CD4-positive, CD25-positive, alpha-beta regulatory T cell (primary cell): ENCODE data around the gene EXOSC3. TPM values are rescaled to one million over a fixed set of nuclear protein-coding genes. Genes with fewer than 3 reads are reported as not detected.
"Not testable (repeated sequence)": the region's sequence is repeated elsewhere in the genome, so short reads cannot be mapped to it uniquely, and the experiment has no call there.

Experiments
- ATAC-seq, 2 donors: fragments of 150-1000 bp; cut with Tn5 transposase; one replicate each; pipeline ENCODE4 v1.10.0; 2021; ENCODE audit warnings: low read depth in 2 of 2, moderate number of reproducible peaks in 2 of 2, moderate library complexity in 1 of 2
- DNase-seq, 3 donors: peaks; one replicate each; pipeline versions ENCODE4 v3.0.0 to v3.0.0-alpha.2; 2012 to 2022; ENCODE audit warnings: mixed read lengths in 1 of 3
- H3K27ac ChIP-seq: one replicate; pipeline ENCODE4 v1.7.0; 2013; ENCODE audit warnings: mild to moderate bottlenecking, low read length; ENCODE audit not compliant: insufficient read depth, poor library complexity, severe bottlenecking
- H3K27me3 ChIP-seq: one replicate; pipeline ENCODE4 v1.7.0; 2013; ENCODE audit warnings: low read length; ENCODE audit not compliant: control insufficient read depth, insufficient read depth
- H3K36me3 ChIP-seq: one replicate; pipeline ENCODE4 v1.7.0; 2013; ENCODE audit warnings: mild to moderate bottlenecking, low read length, moderate library complexity; ENCODE audit not compliant: control insufficient read depth, insufficient read depth
- H3K4me1 ChIP-seq: 2 replicates; pipeline ENCODE4 v1.7.0; 2013; ENCODE audit warnings: mild to moderate bottlenecking, low read length; ENCODE audit not compliant: insufficient read depth, control insufficient read depth, poor library complexity, severe bottlenecking
- H3K4me3 ChIP-seq: one replicate; pipeline ENCODE4 v1.7.0; 2013; ENCODE audit warnings: low read depth, mild to moderate bottlenecking, low read length, moderate library complexity
- H3K9me3 ChIP-seq, 2 experiments: 1 replicate in 1 of 2; 2 replicates in 1 of 2; pipeline ENCODE4 v1.7.0; 2013; ENCODE audit warnings: low read length in 2 of 2, mild to moderate bottlenecking in 1 of 2, moderate library complexity in 1 of 2; ENCODE audit not compliant: control insufficient read depth in 2 of 2
- H3K27ac Mint-ChIP-seq, 3 donors: one replicate each; pipeline ENCODE4 v1.8.0; 2020 to 2022; ENCODE audit warnings: mild to moderate bottlenecking in 3 of 3, mixed read lengths in 3 of 3, moderate library complexity in 2 of 3
- H3K27me3 Mint-ChIP-seq: one replicate; pipeline ENCODE4 v1.8.0; 2022; ENCODE audit warnings: mild to moderate bottlenecking, mixed read lengths
- H3K36me3 Mint-ChIP-seq: one replicate; pipeline ENCODE4 v1.8.0; 2020; ENCODE audit warnings: mixed read lengths
- H3K4me1 Mint-ChIP-seq, 4 donors: one replicate each; pipeline ENCODE4 v1.8.0; 2020 to 2022; ENCODE audit warnings: mixed read lengths in 4 of 4, mild to moderate bottlenecking in 1 of 4
- H3K4me3 Mint-ChIP-seq, 4 donors: one replicate each; pipeline ENCODE4 v1.8.0; 2020 to 2022; ENCODE audit warnings: mild to moderate bottlenecking in 4 of 4, mixed read lengths in 4 of 4, moderate library complexity in 3 of 4
- H3K9me3 Mint-ChIP-seq, 7 donors: one replicate each; pipeline ENCODE4 v1.8.0; 2020 to 2022; ENCODE audit warnings: mixed read lengths in 7 of 7, mild to moderate bottlenecking in 3 of 7, moderate library complexity in 2 of 7
- polyA plus RNA-seq, 4 donors: library from polyadenylated mRNA; unstranded; fragments of 300-500 nt; fragmentation: Illumina TruSeq; gene quantifications; one replicate each; pipeline ENCODE4 v1.2.3, GENCODE V29; 2021
- total RNA-seq: library from RNA; stranded (reverse); gene quantifications from one replicate; pipeline ENCODE4 v1.2.3, GENCODE V29; 2022

The EXOSC3 gene
- total and polyA plus RNA-seq, 5 donors from 2014 or later = 28.0 to 38.5 (median 36.9) TPM

GRCh38 chr9:37752642-37753488, 32.0 kb downstream of the EXOSC3 start:
- peaks cover 15 to 44% (median 28%) of the 10 kb centered on the region in 4 donors for H3K4me1 Mint-ChIP-seq
- DNase-seq (no peak), ATAC-seq (no peak)
- Histone ChIP-seq H3K4me3 (peak overlapping the region; percentile 62), H3K36me3 (peaks cover 5% of the 10 kb centered on the region), H3K9me3 (no peaks in the 10 kb centered on the region), H3K27ac (peak overlapping the region; percentile 72), H3K4me1 (peaks cover 17% of the 10 kb centered on the region), H3K27me3 (no peaks in the 10 kb centered on the region)
- H3K9me3 Mint-ChIP-seq = peaks cover 0 to 2% (median 0%) of the 10 kb centered on the region in 7 donors
- H3K27ac Mint-ChIP-seq = peak overlapping the region; percentile 89 to 98 (median 91)
- peaks cover 8% of the 10 kb centered on the region for H3K27me3 Mint-ChIP-seq
- peaks cover 4% of the 10 kb centered on the region for H3K36me3 Mint-ChIP-seq
- peak overlapping the region; percentile 93 to 99 (median 97) for H3K4me3 Mint-ChIP-seq

- Mint-ChIP-seq H3K4me1 (peaks cover 15 to 41% (median 27%) of the 10 kb centered on the region in 4 donors), H3K27me3 (peaks cover 10% of the 10 kb centered on the region), H3K4me3 (peak overlapping the region; percentile 15 to 99 (median 96))
- not testable (repeated sequence) for H3K27ac Mint-ChIP-seq, H3K27me3 ChIP-seq, H3K27ac ChIP-seq, DNase-seq, H3K9me3 Mint-ChIP-seq, H3K4me3 ChIP-seq, H3K36me3 Mint-ChIP-seq, H3K36me3 ChIP-seq, ATAC-seq, H3K9me3 ChIP-seq
- peaks cover 17% of the 10 kb centered on the region for H3K4me1 ChIP-seq
Observed at GRCh38 chr9:37752112-37752511, 32.8 kb downstream of the EXOSC3 start.

GRCh38 chr9:37751704-37752103, 33.2 kb downstream of the EXOSC3 start:
- peaks cover 17% of the 10 kb centered on the region for H3K4me1 ChIP-seq
- H3K4me3 Mint-ChIP-seq, H3K9me3 Mint-ChIP-seq, H3K36me3 Mint-ChIP-seq, H3K27me3 ChIP-seq, H3K27ac ChIP-seq, DNase-seq, H3K36me3 ChIP-seq, ATAC-seq, H3K27ac Mint-ChIP-seq, H3K9me3 ChIP-seq, H3K4me3 ChIP-seq: not testable (repeated sequence)
- Mint-ChIP-seq H3K27me3 (peaks cover 13% of the 10 kb centered on the region), H3K4me1 (peaks cover 16 to 43% (median 28%) of the 10 kb centered on the region in 4 donors)

- Mint-ChIP-seq H3K9me3 (peaks cover 0 to 2% (median 0%) of the 10 kb centered on the region in 7 donors), H3K36me3 (peaks cover 4% of the 10 kb centered on the region), H3K27me3 (peaks cover 13% of the 10 kb centered on the region), H3K4me1 (peaks cover 16 to 39% (median 28%) of the 10 kb centered on the region in 4 donors), H3K4me3 (peak overlapping the region; percentile 12 to 86 (median 58)), H3K27ac (peak overlapping the region in 1 of 3 donors; percentile 8)
- no peak overlapping the region for H3K4me3 ChIP-seq
- H3K9me3 ChIP-seq = no peaks in the 10 kb centered on the region
- no peaks in the 10 kb centered on the region for H3K36me3 ChIP-seq
- no peaks in the 10 kb centered on the region for H3K27me3 ChIP-seq
- peaks cover 17% of the 10 kb centered on the region for H3K4me1 ChIP-seq
- H3K27ac ChIP-seq = no peak overlapping the region
- DNase-seq = no peak
- no peak for ATAC-seq
Observed at GRCh38 chr9:37751186-37751585, 33.7 kb downstream of the EXOSC3 start.

DNA sequence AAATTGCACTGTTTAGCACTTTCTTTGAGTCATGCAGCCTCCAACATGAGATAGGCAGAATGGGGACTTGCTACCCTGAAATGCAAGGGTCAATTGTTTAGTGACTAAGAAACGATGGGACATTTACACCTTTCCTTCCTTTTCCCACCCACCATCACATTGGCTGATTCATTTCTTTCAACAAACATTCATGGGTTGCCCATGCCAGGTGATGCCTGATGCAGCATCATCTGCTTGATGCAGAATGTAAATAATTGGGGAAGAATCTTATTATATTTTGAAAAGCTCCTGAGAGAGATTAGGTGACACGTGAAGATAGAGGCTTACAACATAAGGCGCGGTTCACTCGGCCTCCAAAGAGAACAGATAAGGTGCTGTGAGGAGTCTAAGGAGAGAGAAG, 35.7 kb downstream of the EXOSC3 start:
- H3K36me3 ChIP-seq = no peaks in the 10 kb centered on the region
- Mint-ChIP-seq H3K4me1 (peaks cover 5 to 21% (median 14%) of the 10 kb centered on the region in 4 donors), H3K36me3 (peaks cover 3% of the 10 kb centered on the region), H3K27me3 (peaks cover 13% of the 10 kb centered on the region), H3K9me3 (peaks cover 0 to 2% (median 0%) of the 10 kb centered on the region in 7 donors), H3K4me3 (peak overlapping the region in 1 of 4 donors; percentile 78), H3K27ac (no peak overlapping the region)
- peaks cover 6% of the 10 kb centered on the region for H3K4me1 ChIP-seq
- no peak overlapping the region for H3K27ac ChIP-seq
- DNase-seq (no peak), ATAC-seq (no peak)
- H3K4me3 ChIP-seq = no peak overlapping the region
- H3K27me3 ChIP-seq = no peaks in the 10 kb centered on the region
- H3K9me3 ChIP-seq = no peaks in the 10 kb centered on the region

DNA sequence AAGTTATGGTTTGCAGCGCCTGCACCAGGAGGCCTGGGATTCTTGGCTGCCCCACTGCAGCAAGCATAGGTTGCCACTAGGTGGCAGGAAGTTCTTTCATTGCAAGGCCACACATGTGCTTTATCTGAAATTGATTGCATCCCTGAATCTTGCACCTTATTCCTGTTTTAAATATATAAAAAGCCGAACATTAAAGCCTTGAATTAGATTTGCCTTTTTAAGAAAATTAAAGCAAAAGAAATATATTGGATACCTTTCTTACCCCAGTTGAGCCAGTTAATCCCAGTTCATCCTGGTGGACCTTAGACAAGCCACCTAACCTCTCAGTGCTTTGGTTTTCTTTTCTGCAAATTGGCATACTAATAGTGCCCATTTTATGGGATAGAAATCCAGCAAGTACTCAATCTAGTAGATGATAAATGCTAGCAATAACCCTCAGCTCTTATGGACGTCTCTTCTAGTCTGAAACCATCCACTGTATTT, 37.6 kb downstream of the EXOSC3 start:
- H3K27me3 ChIP-seq = no peaks in the 10 kb centered on the region
- no peak overlapping the region for H3K4me3 Mint-ChIP-seq
- H3K9me3 Mint-ChIP-seq = peaks cover 0 to 2% (median 0%) of the 10 kb centered on the region in 7 donors
- no peak overlapping the region for H3K4me3 ChIP-seq
- H3K27ac Mint-ChIP-seq = no peak overlapping the region
- no peaks in the 10 kb centered on the region for H3K9me3 ChIP-seq
- H3K27ac ChIP-seq = no peak overlapping the region
- H3K36me3 Mint-ChIP-seq = no peaks in the 10 kb centered on the region
- H3K36me3 ChIP-seq = no peaks in the 10 kb centered on the region
- DNase-seq (peak; percentile 9 to 68 (median 37)), ATAC-seq (peak; percentile 69)
- peaks cover 0 to 8% (median 5%) of the 10 kb centered on the region in 4 donors for H3K4me1 Mint-ChIP-seq
- H3K27me3 Mint-ChIP-seq = peaks cover 18% of the 10 kb centered on the region
- H3K4me1 ChIP-seq = no peaks in the 10 kb centered on the region

DNA sequence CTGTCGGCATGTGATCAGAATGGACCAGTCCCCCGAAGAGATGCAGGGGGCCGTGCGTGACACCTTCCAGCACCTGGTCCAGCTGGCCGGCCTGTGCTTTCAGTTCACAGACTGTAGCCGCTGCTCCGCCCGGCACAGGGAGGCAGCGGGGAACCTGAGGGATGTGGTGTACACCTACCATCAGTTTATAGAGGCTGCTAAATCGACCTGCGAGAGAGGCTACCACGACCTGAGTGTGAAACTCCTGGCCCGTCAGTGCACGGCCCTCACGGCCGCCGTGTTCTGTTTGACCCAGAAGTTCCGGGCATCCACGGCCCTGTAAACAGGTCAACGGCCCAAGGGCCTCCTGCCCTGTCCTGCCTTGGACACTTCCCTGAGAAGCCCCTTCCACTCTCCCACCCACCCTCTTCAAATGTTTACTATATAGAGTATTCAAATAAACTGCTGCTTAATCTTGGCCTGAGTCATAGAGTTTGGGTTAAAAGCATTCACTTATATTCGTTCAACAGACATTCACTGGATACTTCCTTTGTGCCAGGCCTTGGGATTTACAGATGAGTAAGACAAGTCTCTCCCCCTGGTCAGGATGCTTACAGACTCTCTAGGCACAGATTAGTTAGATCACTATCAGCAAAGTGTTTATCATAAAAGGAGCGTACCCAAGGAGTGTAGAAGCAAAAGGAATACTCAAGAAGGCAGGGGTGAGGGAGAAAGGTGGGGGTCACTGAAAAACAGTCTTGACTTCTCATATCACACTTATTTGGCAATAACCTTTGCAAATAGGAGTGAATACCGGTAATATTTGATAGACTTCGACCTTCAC, 38.2 kb downstream of the EXOSC3 start:
- H3K27ac Mint-ChIP-seq = no peak overlapping the region
- Histone ChIP-seq H3K9me3 (no peaks in the 10 kb centered on the region), H3K4me1 (no peaks in the 10 kb centered on the region), H3K4me3 (no peak overlapping the region), H3K27me3 (no peaks in the 10 kb centered on the region), H3K27ac (no peak overlapping the region), H3K36me3 (no peaks in the 10 kb centered on the region)
- no peak for DNase-seq
- H3K4me1 Mint-ChIP-seq = peaks cover 0 to 8% (median 5%) of the 10 kb centered on the region in 4 donors
- no peaks in the 10 kb centered on the region for H3K36me3 Mint-ChIP-seq
- no peak for ATAC-seq
- peaks cover 0 to 2% (median 0%) of the 10 kb centered on the region in 7 donors for H3K9me3 Mint-ChIP-seq
- H3K27me3 Mint-ChIP-seq = peaks cover 18% of the 10 kb centered on the region
- H3K4me3 Mint-ChIP-seq = no peak overlapping the region
